GM04503 (cell line): Measurements from ENCODE around the gene CLIC5.

ENCODE experiments used
- DNase-seq: peaks from one replicate; pipeline ENCODE4 v3.0.0-alpha.2; 2012; ENCODE audit warnings: low read depth

Gene CLIC5

DNA sequence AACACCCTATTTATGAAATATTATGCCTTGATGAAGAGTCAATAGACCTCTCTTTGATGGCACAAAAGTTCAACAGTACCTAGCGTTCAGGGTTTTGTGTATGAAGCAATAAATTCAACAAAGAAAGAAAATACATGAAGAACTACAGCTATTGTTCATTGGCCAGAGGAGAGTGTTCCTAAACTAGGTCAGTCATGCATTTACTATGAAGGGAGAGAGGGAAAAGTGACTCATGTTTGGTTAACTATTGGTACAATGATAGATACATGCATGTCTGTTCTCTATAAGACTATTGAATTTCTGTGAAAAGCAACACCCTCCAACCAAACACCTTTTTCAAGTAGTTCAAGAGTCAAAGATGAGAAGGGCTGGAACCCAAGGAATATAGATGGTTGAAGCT is 50.7 kb downstream of the CLIC5 start:
- DNase-seq, result no peak

DNA sequence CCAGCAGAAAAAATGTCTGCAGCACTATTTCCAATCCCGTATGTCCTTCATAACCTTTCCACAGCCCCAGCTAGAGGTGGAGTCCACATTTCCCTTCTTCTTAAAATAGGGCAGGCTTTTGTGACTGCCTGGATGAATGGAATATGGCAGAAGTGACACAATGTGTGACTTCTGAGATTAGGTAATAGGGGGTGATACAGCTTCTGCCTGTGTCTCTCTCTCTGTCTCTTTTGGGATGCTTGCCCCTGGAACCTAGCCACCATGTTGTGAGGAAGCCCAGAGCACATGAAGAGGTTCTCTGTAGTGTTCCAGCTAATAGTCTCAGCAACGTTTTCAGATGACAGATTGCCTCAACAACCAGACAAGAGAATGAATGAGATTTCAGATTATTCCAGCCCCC is 51.4 kb downstream of the CLIC5 start:
- no peak for DNase-seq

DNA sequence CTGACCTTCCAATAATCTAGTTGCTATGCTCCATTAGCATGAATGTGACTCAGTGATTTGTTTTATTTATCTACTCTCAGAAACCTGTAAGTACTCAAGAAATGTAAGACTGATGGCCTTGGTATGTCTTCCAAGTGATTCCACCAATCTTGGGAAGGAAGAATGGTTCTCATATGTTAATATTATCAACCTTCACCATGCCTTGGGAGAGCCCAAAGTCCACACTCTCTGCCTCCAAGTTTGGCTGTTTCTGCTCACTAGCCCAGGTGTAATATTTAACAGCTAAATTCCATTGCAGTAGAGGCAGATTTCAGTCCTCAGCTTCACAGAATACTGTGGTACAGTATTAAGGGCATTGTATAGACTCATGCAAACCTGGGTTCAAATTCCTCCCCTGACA is 51.8 kb downstream of the CLIC5 start:
- no peak for DNase-seq

DNA sequence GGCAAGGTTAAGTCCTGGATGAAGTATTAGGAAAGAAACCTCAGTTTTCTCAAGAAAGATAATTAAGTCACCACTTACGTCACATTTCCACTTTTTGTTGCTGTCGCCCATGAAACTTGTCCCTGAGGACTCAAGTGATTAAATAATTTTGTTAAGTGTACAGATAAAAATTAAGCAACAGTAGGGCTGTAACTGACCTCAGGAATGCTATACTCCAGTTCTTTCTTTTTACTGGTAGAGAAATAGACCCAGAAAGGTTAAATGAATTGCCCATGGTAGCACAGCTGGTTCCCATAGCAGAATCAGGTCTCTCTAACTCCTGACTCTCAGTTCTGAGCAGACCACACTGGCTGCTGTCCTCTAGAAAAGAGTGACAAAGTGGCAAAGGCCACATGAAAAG is 54.5 kb downstream of the CLIC5 start:
- no peak for DNase-seq

DNA sequence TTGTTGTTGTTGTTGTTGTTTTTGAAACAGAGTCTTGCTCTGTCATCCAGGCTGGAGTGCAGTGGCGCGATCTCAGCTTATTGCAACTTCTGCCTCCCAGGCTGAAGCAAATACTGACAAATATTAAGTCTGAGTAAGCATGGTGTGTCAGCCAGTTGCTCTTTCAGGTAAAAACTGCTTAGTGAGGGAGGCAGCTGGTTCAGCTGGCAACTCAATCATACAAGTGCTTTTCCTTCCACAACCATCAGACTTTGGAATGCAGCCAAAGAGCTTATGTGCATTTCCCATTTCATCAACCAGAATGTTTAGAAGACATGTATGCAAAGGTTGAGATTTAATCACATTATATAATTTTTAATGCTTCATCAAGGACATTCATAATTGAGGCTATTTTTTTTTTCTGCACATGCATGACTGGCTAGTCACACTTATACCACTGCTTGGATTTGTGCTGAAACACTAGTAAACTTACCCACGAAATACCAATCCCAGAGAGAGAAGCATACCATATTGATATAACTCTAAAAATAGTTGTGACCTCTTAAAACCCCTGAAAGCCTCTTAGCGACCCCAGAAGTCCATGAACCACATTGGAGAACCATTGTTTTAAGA is 56.0 kb downstream of the CLIC5 start:
- DNase-seq, result no peak

DNA sequence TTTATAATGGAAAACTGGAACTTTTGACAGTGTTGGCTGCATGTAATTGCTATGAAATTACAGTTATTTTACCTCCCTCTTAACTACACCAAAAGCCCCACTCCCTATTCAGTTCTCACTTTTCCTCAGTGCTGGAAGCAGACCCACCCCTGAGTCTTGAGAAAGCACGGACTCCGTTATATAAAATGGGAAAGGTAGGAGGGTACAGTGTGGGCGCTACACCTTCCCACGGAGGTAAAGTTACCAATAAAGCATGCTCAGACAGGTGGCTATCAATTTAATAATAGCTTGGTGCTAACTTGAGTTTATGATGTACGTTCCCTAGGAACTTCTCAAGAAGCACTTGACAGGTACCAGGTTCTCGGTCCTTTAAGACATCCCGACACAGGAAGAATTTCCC is 59.0 kb downstream of the CLIC5 start:
- DNase-seq, result no peak

DNA sequence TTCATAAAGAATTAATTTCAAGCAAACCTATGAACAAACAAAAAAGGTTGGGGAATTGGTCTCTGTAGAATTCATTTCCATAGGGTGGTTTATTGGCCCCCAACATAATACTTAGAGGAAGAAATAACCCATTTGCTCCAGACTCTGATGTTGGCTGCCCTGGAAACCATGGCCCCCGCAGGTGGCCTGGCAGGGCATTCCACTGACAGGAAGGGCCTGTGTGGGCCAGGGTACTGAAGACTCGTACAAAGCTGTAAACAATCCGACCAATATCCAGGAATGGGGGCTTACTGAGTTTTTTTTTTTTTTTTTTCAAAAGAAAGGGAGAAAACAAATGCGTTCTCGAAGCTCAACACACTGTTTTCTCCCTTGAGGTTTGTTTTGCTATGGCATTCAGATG is 59.5 kb downstream of the CLIC5 start:
- DNase-seq, result no peak

DNA sequence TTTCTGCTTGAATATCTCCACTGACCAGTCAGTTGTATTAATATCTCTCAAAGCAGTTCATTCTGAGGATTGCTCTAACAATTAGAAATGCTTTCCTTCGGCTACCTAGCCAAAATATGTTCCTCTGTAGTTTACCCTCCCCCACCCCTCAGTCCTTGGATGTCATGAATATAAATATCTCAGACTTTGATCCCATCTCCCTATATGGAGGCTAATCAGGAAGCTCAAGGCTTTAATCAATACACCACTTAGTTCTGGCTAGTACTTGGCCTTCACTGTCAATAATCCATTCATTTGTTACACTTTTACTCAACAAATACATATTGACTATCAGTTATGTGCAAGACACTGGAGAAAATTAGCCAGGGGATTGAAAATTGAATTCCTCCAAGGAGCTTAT is 60.1 kb downstream of the CLIC5 start:
- DNase-seq, result no peak

DNA sequence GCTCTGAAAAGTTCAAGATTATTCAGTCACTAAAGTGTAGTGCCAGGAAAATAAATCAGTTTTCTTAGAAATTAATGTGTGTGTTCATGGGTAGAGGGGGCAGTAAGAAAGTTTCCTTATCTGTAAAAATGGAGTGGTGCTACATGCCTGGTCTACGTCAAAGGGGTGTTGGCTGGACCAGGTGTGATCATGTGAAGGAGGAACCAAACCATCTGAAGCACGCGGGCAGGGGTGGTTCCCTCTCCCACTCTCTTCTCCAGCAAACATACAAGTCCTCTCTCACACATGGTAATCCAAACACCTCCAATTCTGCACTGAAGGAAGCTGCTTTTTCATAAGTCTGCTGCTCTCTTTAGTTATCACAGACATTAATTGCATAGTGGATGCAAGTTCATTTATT is 63.1 kb downstream of the CLIC5 start:
- no peak for DNase-seq

DNA sequence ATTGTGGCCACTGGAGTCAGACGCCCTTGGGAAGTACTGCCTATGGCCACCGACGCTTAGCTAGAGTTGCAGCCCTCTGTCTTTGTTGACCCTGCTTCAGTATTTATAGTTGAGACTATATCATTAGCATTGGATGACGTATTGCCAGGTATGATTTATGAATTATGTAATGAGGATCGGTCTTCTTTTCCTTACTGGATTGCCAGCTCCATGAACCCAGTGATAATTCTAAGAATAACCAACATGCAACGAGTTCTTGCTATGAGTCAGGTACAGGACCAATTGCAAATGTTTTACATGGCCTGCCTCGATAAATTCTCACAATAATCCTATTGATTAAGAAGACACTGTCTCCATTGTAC is 63.5 kb downstream of the CLIC5 start:
- no peak for DNase-seq

DNA sequence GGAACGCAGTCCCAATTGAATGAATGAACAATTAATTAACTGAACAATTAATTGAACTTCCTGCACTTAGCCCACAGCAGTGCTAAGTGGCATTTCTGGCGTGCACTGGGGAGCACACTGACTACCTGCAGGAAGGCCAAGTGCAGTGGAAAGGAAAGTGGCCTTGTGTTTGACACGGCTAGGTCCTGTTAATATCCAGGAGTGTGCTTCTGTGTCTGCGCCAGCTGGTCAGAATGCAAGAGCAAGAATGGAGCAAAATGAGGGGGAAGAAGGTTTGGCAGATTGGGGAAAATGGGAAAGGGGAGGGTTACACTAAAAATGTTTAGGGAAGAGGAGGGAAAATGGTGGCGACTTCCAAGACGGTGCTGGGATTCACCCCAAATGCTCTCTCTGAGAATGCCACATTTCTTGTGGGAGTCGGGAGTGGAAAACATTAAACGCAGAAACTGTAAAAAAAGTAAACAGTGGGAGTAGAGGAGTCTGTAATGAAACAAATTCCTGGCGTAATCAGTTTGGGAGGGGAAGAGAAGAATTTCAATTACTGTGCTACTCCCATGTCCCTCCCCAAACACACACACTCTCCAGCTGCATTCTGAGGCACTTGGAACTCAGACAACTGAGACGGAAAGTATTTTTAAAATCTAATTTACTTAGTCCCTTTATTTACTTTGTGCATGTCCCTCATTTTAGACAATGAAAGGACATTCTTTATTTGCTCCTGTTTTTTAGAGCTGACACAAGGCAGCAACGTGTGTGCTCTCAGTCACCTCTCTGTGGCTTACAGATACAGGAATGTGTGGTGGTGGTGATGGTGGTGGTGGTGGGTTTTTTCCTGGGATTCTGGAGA is 64.1 kb downstream of the CLIC5 start:
- no peak for DNase-seq

DNA sequence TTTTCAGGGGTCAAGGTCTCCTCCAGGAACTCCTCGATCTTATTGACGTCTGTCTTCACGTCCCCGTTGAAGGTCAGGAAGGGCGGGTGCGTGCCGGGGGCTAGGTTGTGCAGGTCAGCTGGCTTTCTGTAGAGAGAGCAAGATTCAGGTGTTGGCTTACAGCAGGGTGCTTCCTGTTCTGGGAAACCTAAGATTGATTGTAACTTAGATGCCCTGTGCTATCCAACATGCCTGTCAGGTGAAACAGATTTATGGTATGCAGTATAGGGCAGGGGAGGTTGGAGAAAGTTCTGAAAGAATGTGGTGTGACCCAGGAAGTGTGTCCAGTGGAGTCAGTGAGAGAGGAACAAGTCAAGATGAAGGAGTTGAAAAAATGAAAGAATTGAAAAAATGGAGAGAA is 66.4 kb downstream of the CLIC5 start:
- no peak for DNase-seq

DNA sequence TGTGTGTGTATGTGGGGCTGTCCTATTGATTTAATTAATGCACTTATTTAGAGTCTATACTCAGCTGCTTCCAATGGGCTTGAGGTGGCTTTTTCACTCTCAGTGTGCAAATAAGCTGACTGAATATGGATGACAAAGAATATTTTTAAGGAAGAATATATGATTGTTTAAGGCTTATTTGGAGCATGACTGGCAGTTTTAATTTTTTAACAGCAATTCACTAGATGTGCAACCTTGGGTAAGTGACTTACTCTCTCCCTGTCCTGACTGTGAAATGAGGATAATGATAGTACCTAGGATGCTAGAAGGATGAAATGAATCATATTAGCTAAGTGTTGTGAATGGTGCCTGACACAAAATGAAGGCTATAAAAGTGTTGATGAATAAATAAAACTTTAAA is 67.9 kb downstream of the CLIC5 start:
- DNase-seq, result no peak

DNA sequence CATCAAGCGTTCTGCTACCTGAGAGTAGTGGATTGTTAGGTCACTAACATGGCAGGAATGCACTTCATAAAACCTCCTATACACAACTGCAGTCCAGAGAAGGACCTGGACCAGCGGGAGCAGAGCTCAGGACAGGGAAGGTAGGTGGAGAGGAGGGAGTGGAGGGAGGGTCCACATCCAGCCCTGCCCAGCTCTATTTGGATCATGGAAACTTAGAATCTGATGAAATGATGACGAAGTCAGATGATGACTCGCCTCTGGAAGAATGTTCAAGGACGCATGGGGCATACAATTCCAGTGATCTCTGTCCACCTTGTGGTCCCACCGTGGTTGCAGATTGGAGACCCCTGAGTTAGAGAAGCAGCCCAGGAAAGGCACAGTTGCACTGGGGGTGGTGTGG is 68.8 kb downstream of the CLIC5 start:
- no peak for DNase-seq

DNA sequence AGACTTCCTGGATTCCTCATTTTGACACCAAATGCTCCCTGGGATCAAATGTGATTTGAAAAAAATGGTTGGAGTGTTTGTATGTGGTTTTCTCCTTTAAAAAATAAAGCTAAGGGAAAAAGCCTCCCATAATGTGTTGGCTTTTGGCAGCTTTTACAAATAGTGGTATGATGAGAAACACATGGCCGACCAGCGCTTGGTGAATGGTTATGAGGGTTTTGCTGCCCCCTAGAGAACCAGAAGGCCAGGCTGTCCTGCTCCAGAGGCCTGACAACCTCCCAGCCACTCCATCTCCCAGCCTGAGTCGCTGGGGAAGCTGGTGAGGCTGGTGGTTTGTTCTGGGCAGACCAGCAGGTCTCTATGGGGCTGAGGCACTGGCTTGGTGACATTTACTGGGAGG is 69.3 kb downstream of the CLIC5 start:
- DNase-seq, result peak; percentile 68

DNA sequence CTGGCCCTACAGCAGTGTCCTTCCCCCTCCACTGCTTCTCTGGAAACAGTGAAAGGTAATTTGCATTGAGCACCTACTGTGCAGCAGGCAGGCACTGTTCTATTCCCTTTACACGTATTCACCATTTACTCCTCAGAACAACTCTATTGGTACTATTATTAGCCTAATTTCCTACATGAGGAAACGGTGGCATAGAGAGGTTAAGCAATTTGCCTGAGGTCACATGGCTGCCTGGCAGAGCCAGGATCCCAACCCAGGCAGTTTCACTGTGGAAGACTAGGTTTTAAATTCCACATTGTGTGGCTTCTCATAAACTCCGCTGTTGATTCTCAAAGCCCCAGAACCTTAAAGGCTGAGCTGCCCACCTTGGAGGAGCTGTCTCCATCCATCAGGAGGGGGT is 72.7 kb downstream of the CLIC5 start:
- no peak for DNase-seq

DNA sequence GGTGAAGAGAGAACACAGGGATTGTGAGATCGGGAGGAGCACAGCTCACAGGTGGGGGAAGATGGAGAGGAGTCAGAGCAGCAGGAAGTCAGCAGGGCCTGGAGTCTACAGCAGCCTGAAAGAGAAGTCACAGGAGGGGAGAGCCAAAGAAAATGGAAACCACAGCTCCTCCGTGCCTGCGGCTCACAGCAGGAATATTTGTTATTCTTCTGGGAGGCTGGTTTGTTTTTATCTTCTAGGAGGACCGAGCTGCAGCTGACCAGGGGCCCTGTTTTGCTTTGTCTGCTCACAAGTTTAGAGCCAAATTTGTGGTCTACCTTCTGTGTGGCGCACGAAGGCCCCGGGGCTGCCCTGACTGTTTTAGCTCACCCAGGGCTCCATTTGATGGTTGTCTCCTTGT is 81.8 kb downstream of the CLIC5 start:
- DNase-seq, result no peak

DNA sequence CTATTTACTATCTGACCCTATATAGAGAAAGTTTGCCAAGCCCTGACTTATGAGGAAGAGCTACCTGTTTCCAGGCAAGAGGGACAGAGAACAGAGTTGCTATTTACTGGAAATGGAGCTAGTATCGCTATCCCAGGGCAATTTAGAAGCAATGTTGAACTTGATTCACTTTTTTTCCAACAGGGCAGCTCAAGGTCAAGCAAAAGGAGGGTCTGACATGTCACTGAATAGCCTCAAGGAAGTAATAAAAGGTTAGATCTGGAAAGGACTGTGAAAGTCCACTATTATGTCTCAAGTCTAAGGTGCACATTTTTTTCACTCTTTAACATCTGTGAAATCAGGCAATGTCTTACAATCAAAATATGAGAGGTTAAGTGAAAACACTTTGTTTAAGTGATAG is 84.4 kb downstream of the CLIC5 start:
- DNase-seq, result no peak

DNA sequence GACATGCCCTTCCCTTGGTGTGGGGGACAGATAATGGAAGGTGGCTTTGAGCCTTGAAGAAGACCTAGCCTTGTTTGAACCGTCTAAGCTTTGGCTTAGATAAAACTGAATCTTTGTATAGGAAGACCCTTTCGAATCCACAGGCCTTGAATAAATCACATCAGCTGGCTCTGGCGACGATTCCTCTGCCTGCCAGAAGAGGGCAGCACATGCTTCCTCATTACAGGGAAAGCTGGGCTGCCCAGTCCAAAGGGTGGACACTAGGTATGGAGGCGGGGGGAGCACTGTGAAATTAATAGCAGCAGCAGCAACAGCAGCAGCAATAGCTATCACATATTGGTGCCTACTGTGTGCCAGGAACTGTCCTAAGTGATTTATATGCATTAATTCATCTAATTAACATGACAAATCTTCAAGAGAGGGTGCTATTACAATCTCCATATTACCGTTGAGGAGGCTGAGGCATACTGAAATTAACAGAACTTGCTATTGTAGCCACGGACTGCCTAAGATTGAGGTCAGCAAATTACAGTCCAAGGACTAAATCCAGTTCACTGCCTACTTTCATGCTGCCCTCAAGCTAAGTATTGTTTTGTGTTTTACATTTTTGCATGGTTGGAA is 85.1 kb downstream of the CLIC5 start:
- no peak for DNase-seq

DNA sequence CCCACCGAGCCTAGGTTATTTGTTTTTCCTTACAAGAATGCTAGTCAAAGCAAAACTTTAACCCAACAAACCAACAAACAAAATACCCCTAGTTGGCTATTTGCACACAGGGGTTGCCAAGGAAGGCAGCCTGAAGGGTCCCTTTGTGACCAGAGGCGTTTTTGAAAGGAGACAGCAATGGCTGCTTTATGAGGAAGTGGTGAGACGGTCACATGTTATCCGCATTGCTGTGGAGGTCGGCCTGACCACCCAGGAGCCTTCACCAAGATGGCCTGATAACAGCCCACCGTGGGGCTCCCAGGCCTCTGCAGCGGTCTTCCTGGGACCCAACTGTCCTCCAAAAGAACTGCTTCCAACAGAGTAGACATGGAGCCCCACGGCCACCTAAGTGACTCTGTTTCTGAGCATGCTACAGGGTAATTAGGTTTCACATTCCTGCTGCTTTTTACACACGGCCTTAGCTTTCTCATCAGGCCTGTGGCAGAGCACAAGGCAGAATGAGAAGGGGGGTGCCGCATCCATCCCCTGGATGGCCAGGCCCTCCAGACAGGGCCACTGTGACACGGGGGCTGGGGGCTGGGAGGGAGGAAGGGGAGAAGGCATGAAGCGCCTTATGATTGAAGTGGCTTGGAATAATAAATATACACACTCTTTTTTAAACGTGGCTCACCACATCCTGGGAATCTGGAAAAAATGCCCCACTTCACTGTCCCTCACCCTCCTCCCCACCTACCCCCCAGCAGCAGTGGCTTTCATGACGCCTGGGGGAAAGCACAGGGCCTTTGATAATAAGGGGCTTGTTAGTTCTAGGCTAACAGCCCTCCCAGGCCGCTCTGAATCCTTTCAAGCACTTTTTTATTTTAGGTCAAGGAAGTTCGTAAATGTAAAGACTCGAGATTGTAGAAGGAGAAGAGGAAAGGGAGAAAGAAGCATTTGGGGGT is 86.0 kb downstream of the CLIC5 start:
- DNase-seq, result no peak

DNA sequence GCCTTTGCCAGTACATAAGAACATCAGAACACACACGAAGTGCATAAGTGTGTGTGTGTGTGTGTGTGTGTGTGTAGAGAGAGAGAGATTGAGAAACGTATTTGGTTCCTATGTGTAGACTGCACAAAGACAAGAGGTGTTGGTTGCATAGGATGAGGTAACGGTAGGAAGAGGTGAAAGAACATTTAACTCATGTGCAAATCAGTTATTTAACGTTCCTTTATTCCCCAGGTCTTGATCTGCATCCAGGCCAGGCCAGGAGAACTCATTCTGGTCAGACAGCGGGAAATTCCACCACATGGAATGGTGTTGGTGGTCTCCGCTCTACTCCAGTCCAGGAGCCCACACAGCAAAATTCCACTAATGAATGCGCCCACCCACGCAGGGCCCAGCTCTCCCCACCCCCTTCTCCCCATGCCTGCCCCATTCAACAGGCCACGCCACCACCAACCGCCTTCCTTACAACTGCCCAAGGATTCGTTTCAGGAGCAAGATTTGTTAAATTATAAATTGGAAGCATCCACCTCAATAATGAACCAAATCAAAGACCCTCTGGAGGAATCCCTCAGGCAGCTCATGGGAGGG is 86.8 kb downstream of the CLIC5 start:
- DNase-seq, result no peak
